GM19455 (cell line): ENCODE results near the gene OR2AG1.
"Not testable (repeated sequence)": the region's sequence is repeated elsewhere in the genome, so short reads cannot be mapped to it uniquely, and the experiment has no call there.

Experiments
- ATAC-seq: cut with Tn5 transposase; IDR thresholded peaks from one replicate; pipeline ENCODE4 v1.9.1; 2021; ENCODE audit not compliant: unreplicated experiment

The OR2AG1 gene

DNA sequence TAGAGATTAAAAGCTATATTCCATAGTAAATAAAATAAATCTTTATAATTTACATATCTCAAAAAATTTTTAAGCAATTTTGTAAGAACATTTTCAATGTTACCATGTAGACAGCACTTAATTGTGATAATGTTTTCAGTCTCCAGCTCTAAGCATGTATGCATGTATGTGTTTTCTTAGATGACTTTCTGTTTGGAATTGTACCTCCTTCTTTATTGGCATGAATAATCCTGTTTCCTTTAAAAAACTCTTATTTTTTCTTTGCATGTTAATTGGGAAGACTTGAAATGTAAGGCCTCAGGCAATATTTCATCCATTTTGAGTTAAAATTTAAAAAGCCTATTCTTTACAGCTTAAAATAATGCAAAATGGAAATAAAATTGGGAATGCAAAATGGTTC, 2.0 kb upstream of the OR2AG1 start:
- no peak for ATAC-seq

DNA sequence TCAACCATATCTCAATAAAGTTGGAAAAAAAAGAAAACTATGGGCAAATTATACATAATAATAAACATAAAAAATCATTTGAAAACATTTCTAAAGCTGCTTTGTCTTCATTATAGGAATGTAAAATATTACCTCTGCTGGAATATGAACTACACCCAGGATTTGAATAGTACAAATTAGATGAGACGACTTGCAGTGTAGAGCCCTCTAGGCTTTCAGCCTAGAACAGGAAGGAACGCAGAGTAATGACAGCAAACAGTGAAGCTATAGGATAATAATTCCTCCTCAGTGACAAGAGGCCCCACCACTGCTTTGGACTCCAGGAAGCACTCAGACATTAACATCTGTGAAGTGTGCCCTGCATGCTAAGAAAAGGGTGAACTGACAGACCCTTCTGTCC, 7.7 kb downstream of the OR2AG1 start:
- ATAC-seq = no peak

DNA sequence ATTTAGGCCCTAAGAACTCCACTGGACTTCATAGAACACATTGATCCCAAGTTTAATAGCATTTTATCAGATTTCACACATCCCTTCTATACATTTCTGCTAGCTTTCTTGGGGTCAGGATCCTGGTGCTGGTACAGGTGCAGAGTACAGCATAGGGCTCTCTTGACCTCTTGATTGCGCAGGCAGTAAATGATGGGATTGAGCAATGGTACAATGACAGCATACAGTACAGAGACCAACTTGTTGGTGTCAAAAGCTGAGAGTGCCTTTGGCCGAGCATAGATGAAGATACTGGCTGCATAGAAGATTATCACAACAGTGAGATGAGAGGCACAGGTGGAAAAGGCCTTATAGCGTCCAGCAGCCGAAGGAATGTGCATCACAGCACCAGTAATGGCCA, 11.8 kb downstream of the OR2AG1 start:
- ATAC-seq = no peak

DNA sequence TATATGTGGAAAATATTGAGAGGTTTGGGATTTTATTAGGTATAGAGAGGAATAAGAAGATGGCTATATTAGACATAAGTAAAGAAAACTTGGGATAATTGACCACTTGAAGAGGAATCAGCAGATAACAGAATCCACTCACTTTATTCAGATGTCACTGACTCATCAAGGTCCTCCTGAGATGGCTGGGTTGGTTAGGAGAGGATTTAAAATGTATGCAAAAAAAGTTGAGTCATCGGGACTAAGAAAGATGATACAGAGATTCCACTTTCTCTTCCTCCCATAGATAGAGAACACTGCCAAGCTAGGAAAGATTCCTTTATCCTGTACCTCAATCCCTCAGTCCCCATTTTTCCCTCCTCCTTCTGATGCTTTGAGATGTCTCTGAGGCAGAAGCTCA, 16.6 kb downstream of the OR2AG1 start, which contains the start of gene OR6A2:
Gene OR6A2, minus strand, starts transcription at position 288 of the 400 bp plus-strand sequence. CDS start 3,981 bp downstream, outside the sequence.
- ATAC-seq = no peak

DNA sequence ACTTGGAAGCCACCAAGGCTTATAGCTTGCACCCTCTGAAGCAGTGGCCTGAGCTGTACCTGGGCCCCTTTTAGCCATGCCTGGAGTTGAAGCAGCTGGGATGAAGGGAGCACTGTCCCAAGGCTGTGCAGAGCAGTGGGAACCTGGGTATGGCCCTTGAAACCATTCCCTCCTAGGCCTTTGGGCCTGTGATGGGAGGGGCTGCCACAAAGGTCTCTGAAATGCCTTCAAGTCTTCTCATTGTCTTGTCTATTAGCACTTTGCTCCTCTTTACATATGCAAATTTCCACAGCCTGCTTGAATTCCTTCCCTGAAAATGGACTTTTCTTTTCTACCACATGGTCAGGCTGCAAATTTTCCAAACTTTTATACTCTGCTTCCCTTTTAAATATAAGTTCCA, 18.3 kb downstream of the OR2AG1 start:
- ATAC-seq = not testable (repeated sequence)

DNA sequence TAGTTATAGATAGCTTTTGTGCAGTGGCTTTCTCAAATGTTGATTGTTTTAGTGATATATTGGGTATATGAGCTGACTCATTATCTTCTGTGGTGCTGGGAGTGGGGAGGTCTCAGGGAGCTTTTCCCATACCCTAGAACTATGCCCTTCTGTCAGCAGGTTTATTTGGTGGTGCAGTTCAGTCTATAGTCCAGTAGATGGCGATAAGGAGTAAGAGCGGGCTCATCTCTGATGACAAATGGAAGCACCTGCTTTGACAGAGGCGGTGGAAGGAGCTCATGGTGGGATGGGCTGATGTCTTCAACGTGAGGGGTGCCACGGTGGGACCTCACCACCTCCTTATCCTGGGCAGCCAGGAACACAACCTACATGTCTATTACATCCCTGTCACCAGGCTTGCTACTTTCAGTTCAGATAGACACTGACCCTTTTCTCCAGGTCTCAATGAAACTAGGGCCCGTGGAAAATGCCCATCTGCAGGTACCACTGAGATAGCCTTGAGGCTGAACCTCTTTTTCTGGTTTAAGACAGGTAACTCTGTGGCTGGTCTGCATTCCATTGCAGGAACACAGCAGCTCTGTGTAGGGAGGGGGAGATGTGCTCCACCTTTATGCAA, 29.7 kb downstream of the OR2AG1 start:
- ATAC-seq = peak; percentile 87

DNA sequence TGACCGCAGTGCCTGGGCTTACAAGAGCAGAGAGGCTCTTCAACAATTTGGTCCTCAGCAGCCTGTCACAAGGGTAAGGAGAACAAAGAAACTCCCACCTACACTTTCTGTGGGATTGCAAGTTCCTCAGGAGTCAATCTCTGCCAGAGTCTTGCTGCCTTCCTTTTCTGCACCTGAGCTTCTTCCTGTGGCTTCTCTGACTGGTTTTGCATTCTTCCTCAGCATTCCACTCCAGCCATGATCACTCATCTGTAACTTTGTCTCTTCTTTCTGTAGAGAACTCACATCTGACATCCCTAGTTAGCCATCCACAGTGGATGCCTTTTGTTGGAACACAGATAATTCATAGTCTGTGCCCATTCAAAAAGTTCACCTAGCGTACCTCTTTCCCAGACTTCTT, 30.8 kb downstream of the OR2AG1 start:
- no peak for ATAC-seq

DNA sequence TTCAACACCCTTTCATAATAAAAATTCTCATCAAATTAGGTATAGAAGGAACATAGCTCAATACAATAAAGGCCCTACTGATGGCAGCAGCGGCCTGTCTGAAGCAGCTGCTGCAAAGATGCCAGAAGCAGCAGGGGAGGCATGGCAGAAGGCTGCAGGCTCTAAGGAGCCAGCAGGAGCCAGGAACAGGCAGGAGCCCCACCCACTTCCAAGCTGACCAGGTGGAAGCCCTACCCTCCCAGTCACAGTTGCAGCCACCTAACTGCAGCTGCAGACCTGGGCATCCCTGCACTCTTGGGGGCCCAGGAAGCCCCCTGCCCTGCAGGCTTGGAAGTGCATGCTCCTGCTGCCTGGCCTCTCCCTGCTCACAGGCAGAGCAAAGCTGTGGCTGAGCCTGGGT, 34.9 kb downstream of the OR2AG1 start:
- no peak for ATAC-seq

DNA sequence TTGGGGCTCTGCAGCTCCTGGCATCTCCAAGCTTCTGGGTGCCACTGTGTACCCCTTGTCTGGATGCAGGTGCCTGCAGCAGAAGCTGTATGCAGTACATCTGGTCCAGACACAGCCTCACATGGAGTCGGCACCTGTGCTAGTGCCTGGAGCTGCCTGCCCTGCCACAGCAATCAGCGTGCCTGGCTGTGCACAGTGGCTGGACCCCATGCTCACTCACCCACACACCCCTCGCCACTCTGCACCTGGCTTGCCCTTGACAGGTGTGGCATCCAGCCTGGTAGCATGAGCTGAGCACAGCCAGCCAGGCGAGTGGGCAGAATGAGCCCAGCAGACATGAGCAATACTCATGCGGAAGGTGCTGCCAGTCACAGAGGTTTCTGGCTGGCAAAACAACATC, 36.1 kb downstream of the OR2AG1 start:
- ATAC-seq = no peak

DNA sequence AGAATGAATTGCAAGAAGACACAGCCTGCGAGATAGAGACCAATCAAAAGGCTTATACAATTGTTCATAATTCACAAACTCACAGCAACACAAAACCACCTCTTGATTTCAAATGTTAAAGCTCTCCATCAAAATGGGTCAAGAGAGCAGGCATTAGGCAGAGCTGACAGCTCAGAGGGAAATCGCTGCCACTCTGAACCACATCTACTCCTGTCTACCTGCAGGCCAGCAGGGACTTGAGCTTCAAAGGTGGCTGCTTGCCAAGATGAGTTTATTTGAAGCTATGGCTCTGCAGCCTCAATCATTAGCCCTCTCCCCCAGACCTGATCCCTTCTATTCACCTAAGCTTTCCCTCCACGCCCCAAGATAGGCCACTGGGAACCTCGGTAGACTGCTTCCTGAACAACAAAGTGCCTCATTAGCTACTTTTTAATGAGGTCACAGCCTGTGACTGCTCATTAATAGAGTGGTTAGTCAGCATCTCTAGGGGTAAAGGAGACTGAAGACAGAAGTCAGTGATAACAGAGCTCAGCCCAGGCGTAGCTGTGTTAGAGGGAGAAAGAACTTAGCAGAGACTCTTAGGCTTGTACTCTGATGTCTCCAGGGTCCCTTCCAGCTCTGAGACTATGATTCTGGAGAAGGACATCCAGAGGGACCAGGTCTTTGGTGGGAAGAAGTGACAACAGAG, 41.5 kb downstream of the OR2AG1 start:
- no peak for ATAC-seq

DNA sequence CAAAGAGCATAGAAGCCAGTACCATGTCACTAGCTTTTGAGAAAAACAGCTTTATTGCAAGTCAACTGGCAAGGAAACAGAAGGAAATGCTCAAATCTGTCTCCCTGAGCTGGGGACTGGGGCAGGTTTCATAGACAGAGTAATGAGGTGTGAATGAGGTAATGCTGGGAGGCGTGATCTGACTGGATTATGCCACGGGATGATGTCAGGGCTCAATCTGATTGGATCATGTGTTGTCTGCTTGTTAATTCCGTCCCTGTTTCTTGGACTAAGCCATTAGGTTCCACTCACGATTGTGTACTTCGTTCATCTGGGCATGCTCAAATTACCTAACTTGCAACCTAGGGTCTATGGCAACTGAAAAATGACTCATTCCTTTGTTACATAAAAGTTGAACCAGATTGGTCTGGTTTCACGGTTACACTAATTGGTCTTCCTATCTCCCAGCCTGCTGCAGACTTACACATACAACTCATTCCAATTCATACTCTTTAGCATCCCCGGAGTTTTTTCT, 42.5 kb downstream of the OR2AG1 start:
- ATAC-seq = no peak

DNA sequence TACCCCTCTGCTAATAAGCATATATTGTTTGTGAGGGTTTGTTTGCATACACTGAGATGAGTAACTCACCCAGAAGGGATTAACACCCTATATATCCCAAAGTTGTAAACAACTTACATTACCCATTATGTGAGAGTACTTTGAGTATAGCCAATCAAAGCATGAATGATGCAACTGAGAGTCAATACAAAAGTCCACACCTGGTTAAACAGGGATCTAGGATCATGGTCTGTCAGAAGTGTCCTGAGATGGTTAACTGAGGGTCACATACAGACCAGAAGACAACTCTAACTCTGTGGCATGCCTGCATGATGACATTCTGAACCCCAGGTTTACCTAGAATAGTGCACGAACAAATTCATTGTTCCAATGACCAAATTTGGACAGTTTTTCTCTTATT, 45.3 kb downstream of the OR2AG1 start:
- no peak for ATAC-seq

DNA sequence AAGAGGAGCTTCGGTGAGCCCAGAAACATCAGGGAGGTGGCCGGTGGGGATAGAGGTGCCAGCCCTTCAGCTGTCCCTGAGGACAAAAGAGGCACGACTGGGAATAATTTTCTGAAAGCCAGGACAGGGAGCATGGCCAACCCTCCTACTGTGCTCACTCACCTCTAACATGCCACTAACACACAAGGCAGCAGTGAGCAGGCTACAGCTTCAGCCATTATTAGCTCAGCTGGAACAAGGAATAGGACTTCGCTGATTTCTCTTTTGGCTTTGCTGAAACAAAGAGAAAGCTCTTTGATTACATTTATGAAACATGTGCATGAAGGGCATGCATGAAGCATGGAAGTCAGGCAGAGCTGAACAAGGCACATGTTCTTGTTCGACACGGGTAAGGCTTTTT, 50.5 kb downstream of the OR2AG1 start:
- no peak for ATAC-seq

DNA sequence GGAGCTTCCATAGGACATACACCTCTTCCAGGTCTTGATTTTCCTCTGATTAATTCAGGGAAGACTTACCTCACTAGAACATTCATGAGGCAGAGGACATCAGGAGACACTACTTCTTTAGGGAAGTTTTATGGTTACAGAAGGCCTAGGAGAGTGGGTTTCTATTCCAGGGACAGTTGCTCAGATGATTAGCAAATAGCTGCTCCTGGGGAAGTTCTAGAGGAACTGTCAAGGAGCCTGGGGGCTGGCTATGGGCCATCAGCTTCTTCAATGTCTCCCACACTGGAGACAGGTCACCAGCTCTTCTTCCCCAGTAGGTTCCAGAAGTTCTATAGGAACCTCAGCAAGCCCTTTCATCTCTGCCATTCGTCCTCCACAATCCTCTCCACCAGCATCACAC, 51.2 kb downstream of the OR2AG1 start:
- no peak for ATAC-seq
